HG03196 (cell line): ENCODE measurements around the gene MMEL1.

Source experiments
- ATAC-seq: cut with Tn5 transposase; IDR thresholded peaks from one replicate; pipeline ENCODE4 v1.9.1; 2021; ENCODE audit not compliant: unreplicated experiment

The MMEL1 gene

GRCh38 chr1:2594001-2594640 is 38.7 kb downstream of the MMEL1 start:
- ATAC-seq, result no peak

- ATAC-seq, result no peak
Observed at GRCh38 chr1:2593251-2593878, 39.5 kb downstream of the MMEL1 start.

GRCh38 chr1:2592672-2593071 is 40.1 kb downstream of the MMEL1 start:
- ATAC-seq, result no peak

DNA sequence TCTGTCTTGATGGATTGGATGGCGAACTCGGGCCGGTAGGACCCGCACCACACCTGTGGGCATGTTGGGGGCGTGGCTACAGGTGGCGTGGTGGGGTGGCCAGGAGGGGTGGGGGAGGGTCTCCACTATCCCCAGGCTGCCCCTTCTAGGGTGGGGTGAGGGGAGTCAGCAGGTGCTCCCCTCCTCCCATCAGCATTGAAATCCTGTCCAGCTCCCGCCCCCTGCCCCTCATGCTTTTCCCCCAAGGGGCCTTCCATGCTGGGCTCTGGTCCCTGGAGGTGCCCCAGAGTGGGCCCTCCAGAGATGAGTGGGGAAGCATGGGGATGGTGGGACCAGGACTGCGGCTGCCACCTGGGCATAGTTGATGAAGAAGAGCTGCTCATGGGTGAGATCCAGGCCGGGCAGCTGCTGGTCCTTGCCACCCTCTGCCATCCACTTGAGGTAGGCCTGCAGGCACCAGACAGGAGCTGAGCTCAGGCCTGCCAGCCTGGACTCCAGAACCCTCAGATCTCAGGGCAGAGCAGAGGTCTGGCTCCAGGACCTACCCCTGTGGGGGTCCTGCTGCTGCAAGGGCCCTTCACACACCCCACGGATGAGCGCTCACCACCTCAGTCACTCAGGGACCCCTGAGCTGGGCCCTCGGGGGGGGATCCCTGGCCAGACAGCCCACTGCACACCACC is 41.1 kb downstream of the MMEL1 start:
- no peak for ATAC-seq

DNA sequence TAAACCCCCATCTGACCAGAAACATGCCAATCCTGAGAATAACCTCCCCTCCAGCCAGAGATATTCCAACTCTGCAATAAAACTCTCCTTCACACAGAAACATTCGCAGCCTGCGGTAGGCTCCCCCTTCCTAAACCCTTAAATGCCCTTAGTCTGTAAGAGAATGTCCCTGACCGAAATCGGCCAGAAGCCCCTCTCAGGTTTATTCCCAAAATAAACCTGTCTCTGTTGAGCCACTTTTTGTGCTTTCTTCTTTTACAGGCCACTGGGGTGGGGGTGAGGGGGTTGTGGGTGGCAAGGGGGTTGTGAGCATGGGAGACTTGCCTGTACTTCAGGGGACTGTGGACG is 41.6 kb downstream of the MMEL1 start:
- ATAC-seq, result no peak

- no peak for ATAC-seq
Observed at GRCh38 chr1:2590233-2591141, 42.3 kb downstream of the MMEL1 start.

DNA sequence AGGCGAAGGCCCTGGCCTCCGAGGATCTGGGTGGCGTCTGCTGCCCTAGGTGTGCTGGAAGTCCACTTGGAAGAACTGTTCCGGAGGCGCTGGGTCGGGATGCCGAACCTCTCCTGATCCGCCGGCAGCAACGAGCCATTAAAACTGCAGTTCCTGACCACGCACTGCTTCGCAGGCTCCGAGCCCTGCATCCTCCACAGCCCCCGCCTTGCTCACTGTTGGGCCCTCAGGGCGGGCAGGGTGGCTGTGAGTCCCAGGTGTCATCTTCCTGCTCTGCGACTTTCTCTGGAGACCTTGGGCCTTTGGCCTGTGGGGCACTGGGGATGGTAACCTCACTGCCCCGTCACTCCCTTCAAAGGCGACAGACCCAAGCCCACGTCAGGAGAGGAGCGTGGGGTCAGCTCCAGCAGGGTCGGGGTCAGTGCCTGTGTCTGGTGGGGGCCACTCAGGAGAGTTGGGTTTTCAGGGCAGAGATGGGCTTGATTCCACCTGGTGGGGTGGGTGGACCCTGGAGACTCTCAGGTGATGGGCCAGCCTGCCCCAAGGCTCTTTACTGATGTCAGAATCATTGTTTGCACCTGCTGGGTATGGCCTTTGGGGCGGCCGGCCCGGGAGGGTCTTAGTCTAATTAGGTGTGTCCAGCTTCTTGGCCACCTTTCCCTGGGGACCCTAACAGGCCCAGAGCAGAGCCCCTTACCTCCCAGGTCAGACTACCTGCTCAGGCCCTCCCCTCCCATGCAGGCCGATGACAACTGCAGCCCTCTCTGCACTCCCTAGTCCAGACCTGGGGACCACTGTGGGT is 43.2 kb downstream of the MMEL1 start:
- ATAC-seq, result no peak

GRCh38 chr1:2588661-2589430 is 44.0 kb downstream of the MMEL1 start:
- ATAC-seq, result no peak

DNA sequence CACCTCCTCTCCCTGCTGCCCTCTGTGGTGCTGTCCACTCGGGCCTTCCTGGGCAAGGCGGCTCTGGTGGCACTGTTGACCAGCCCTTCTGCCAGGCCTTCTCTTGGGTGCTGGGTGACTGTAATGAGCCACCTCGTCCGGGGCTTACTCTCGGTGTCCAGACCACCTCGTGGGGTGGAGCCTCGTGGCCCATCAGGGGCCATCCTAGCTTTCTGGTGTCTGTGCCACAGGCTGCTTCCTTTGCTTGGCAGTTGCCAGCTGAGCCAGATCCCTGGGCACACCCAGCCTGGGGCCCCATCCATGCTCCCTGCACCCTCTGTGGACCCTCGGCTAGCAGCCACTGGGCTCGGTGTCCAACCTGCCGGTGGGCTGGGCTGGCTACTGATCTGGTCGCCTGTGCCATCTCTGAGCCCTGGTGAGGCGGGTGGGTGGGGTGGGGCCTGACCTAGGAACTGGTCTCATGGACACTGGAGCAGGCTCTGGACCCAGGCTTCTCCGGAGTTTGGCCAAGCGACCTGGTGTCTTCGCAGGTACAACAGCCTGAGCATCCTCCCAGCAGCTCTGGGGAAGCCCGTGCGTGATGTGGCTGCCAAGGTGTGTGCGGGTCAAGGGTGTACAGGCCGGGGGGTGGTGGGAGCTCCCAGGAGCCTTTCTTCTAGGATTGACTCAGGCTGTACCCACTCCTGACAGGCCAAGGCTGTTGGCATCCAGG is 44.8 kb downstream of the MMEL1 start:
- no peak for ATAC-seq

DNA sequence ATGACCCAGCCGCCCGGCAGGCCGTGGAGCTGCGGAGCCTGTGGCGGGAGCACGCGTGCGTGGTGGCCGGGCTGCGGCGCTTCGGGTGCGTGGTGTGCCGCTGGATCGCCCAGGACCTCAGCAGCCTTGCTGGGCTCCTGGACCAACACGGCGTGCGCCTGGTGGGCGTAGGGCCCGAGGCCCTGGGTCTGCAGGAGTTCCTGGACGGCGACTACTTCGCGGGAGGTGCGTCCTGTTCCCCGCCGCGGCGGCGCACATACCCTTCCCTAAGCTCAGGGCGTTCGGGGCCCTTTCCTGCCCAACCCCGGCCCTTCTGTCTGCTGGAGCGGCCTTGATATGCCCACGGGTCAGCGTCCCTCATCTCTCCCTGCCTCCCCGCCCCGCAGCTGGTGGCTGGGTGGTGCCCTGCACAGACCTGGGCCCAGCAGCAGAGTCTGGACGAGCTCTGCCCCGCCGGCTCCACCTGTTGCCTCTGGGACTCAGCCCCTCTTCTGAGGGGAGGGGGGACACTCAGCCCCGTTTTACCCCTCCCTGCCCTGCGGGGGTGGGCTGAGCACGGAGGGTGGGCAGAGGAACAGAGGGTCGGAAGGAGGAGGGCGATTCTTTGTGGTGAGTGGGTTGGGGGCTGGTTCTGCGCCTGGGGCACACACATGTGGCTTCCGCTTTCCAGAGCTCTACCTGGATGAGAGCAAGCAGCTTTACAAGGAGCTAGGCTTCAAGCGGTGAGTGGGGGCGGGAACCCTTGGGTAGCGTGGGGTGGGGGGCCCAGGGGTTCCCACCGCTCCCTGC is 45.6 kb downstream of the MMEL1 start:
- no peak for ATAC-seq

GRCh38 chr1:2586154-2587070 is 46.4 kb downstream of the MMEL1 start, which contains the start of gene PRXL2B:
PRXL2B (plus strand) TSS chr1:2586777; CDS start chr1:2586886, 109 bp downstream.
- peak; percentile 61 for ATAC-seq

- peak; percentile 46 for ATAC-seq
Observed at GRCh38 chr1:2585318-2586092, 47.3 kb downstream of the MMEL1 start.

DNA sequence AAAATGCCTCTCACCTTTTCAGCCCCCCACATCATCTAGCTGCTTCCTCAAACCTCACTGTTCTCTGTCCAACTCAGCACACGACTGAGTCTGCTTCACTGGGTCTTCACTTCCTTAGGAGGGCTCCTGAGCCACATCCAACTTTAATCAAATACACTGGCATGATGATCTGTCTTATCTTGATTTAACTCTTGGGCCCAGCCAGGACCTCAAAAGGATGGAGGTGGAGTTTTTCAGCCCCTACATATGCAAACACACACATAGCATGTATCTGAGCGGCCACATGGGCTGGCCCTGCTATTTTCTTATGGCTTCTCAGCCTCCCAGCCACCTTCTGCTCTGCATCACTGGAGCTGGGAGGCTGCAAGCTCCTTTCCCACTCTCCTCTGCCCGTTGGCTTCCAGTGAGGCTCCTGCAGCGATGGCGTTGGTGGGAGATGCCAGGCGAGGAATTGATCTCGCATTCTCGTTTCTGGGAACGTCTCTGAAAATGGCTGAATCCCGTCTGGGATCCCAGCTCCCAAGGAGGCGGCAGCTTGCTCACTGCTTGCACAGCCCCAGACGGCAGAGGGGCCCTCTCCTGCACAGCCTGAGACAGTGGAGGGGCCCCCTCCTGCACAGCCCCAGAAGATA is 48.0 kb downstream of the MMEL1 start:
- no peak for ATAC-seq

DNA sequence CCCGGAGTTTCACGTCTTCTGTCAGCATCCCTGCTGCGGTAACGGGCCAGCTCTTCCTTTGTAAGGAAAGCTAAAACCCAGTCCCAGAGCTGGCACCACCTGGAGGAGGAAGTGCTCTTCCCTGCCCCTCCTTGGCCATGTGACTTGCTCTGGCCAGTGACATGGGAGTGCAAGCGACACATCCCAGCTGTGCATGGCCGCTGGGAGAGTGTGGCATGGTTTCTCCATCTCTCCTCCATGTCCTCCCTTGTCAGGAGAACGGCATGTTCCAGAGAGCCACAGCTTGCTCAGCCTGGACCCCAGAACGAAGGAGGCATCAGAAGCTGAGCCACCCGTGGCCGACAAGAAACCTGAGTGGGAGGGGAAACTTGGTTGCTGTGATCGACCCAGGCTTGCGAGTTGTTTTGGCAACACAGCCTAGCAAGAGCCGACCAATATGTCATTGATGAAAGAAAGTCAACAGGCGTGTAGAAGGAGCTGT is 48.9 kb downstream of the MMEL1 start:
- no peak for ATAC-seq

GRCh38 chr1:2583331-2583791 is 49.5 kb downstream of the MMEL1 start:
- no peak for ATAC-seq

DNA sequence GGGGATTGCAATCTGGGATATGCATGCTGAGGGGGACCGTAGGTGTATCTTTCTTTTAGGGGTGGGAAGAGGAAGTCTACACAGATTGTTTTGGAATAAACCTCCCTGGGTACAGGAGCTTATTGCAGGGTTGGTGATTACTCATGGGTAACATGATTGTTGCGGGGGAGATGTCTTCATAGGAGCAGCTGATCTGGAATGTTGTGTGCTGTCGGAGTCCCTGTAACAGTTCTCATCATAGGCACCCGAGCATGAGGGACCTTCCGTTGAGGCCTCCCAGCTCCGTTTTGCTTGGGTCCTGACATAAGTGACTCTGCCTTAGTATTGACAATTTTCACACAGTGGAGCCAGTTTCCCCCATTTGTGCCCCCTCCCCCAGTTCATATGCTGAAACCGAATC is 50.4 kb downstream of the MMEL1 start:
- no peak for ATAC-seq
